ENCODE results near the gene CARD14.

Gene CARD14

DNA sequence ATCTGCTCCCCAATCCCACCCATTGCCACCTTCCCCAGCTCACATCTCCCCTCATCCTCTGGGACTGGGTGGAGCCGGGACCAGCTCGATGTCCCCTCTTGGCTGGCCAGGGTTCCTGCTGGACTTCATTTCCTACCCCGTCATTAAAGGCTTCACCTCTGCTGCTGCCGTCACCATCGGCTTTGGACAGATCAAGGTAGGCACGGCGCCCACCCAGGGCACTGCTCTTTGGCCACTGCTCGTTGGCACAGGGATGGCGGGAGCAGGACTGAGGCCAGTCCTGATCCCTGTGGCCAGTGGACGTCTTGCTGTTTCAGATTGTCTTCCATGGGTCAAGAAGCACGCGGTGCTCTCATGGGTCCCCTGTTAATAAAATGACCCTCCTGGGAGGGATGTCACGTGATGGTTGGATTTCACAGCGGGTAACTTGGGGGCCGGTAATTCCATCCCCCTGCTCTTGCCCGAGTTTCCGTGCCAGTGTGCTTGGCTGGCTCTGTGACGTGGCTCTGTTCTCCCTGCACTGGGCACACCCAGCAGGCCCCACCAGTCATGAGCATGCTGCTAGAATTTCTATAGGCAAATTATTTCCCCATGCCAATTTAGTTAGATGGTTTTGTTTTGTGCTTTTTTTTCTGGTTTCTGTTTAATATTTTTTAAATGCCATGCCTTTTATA is 53.4 kb downstream of the CARD14 start:
- Histone ChIP-seq H3K36me3 (ENCODE audit: control insufficient read depth, low read depth, low read length) (peaks cover 2% of the 10 kb centered on the region), H3K27me3 (ENCODE audit: control insufficient read depth, insufficient read depth, low read length) (peaks cover 6% of the 10 kb centered on the region), H3K27ac (ENCODE audit: low read length) (no peak overlapping the region), H3K9ac (ENCODE audit: low read length) (no peak overlapping the region), H3K9me3 (ENCODE audit: control insufficient read depth, low read depth, low read length) (no peaks in the 10 kb centered on the region), H3K4me3 (ENCODE audit: low read length) (no peak overlapping the region), H3K4me1 (ENCODE audit: control insufficient read depth, low read depth, low read length) (peaks cover 12% of the 10 kb centered on the region)

DNA sequence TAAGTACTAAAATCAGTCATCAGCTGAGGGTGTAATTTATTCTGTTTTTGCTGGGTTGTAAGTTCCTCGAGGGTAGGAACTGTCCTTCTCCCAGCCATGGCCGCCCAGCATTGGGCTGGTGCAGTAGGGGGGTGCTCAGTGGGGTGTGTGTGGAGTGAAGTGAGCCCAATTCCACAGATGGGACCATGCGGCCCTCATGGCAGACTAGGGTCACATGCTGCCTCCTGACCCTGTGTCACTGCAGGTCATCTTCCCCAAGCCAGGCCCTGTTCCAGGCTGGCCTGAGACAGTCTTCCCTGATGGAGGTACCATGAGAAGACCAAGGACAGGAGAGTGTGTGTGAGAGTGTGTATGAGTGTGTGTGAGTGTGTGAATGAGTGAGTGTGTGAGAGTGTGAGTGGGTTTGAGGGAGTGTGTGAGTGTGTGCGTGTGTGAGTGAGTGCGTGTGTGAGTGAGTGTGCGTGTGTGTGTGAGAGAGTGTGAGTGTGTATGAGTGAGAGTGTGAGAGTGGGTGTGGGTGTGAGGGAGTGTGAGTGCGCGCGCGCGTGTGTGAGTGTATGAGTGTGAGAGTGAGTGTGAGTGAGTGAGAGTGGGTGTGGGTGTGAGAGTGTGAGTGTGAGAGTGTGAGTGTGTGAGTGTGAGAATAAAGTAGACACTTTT is 54.1 kb downstream of the CARD14 start:
- H3K9ac ChIP-seq (ENCODE audit: low read length) = no peak overlapping the region
- no peaks in the 10 kb centered on the region for H3K9me3 ChIP-seq (ENCODE audit: control insufficient read depth, low read depth, low read length)
- peaks cover 3% of the 10 kb centered on the region for H3K36me3 ChIP-seq (ENCODE audit: control insufficient read depth, low read depth, low read length)
- peaks cover 12% of the 10 kb centered on the region for H3K4me1 ChIP-seq (ENCODE audit: control insufficient read depth, low read depth, low read length)
- H3K27me3 ChIP-seq (ENCODE audit: control insufficient read depth, insufficient read depth, low read length) = peaks cover 6% of the 10 kb centered on the region
- no peak overlapping the region for H3K27ac ChIP-seq (ENCODE audit: low read length)
- no peak overlapping the region for H3K4me3 ChIP-seq (ENCODE audit: low read length)

DNA sequence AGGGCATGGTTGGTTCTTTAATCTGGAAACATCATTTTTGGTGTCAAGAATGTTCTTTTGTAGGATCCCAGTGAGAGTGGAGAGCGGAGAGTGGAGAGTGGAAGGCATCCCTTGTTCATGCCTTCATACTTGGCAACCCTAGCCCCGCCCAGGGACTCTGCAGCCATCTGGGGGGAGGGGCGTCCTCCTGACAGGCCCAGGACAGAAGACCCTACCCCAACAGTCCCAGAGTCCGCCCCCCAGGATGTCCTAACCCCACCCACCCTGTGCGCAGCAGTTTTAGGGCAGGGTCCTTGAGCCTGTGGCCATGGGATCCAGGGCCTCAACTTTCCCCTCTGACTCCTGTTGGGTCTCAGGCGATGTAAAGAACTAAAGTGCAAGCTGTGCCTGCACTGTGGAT is 54.9 kb downstream of the CARD14 start:
- H3K9me3 ChIP-seq (ENCODE audit: control insufficient read depth, low read depth, low read length) = no peaks in the 10 kb centered on the region
- no peak overlapping the region for H3K9ac ChIP-seq (ENCODE audit: low read length)

DNA sequence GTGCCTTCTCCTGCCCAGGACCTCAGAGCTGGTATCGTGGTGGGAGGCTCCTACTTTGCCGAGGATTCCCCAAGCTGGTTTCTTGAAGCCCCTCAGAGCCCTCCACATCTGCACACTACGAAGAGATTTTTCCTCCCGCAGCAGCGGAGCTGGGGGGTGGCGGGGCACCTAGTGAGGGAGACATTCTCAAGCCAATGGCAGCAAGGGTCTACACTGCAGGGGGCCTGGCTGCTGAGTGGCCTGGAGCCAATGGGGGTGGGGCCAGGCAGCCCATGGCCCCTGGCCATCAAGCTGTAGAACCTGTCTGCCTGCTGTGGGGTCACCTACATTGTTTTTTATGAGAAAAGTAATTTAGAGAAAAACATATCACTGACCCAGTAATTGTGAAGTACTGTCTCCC is 55.4 kb downstream of the CARD14 start:
- peaks cover 6% of the 10 kb centered on the region for H3K27me3 ChIP-seq (ENCODE audit: control insufficient read depth, insufficient read depth, low read length)
- peaks cover 12% of the 10 kb centered on the region for H3K4me1 ChIP-seq (ENCODE audit: control insufficient read depth, low read depth, low read length)
- H3K4me3 ChIP-seq (ENCODE audit: low read length) = no peak overlapping the region
- no peaks in the 10 kb centered on the region for H3K9me3 ChIP-seq (ENCODE audit: control insufficient read depth, low read depth, low read length)
- no peak overlapping the region for H3K9ac ChIP-seq (ENCODE audit: low read length)
- peaks cover 3% of the 10 kb centered on the region for H3K36me3 ChIP-seq (ENCODE audit: control insufficient read depth, low read depth, low read length)
- no peak overlapping the region for H3K27ac ChIP-seq (ENCODE audit: low read length)

More for the DNA sequence above, 54.9 kb downstream of the CARD14 start:
- no peak overlapping the region for H3K4me3 ChIP-seq (ENCODE audit: low read length)
- H3K36me3 ChIP-seq (ENCODE audit: control insufficient read depth, low read depth, low read length) = peaks cover 3% of the 10 kb centered on the region
- peaks cover 12% of the 10 kb centered on the region for H3K4me1 ChIP-seq (ENCODE audit: control insufficient read depth, low read depth, low read length)
- peaks cover 6% of the 10 kb centered on the region for H3K27me3 ChIP-seq (ENCODE audit: control insufficient read depth, insufficient read depth, low read length)
- no peak overlapping the region for H3K27ac ChIP-seq (ENCODE audit: low read length)

DNA sequence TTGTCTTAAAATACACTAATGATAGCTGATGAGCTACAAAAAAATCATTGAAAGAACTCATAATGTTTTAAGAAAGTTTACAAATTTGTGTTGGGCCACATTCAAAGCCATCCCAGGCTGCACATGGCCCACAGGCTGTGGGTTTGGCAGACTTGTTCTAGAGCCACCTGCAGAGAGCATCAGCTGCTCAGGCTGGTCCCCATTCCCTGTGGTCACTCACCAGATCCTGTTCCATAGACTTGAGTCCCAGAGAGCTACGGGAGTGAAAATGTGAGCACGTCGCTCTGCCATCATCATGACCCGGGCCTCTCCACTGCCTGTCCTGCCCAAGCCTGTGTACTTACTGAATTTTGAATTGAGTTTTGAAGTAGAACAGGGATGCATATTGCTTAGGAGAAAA is 57.3 kb downstream of the CARD14 start:
- Histone ChIP-seq H3K27me3 (ENCODE audit: control insufficient read depth, insufficient read depth, low read length) (no peaks in the 10 kb centered on the region), H3K4me3 (ENCODE audit: low read length) (no peak overlapping the region), H3K9ac (ENCODE audit: low read length) (no peak overlapping the region), H3K9me3 (ENCODE audit: control insufficient read depth, low read depth, low read length) (peaks cover 4% of the 10 kb centered on the region), H3K36me3 (ENCODE audit: control insufficient read depth, low read depth, low read length) (peaks cover 3% of the 10 kb centered on the region), H3K4me1 (ENCODE audit: control insufficient read depth, low read depth, low read length) (peaks cover 12% of the 10 kb centered on the region), H3K27ac (ENCODE audit: low read length) (no peak overlapping the region)

DNA sequence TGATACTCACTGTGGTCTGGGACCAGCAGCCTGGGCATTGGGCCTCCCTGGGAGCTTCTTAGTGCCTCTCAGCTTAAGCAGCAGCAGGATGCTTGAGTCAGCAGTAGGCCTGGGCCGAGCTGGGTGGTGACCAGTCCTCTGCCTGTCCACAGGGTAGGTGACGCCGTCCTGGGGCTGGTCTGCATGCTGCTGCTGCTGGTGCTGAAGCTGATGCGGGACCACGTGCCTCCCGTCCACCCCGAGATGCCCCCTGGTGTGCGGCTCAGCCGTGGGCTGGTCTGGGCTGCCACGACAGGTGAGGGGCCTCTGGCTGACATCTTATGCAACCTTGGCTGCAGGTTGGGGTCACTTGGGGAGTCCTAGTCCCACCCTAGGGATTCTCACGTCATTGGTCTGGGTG is 57.8 kb downstream of the CARD14 start:
- Histone ChIP-seq H3K36me3 (ENCODE audit: control insufficient read depth, low read depth, low read length) (peaks cover 3% of the 10 kb centered on the region), H3K9me3 (ENCODE audit: control insufficient read depth, low read depth, low read length) (peaks cover 5% of the 10 kb centered on the region), H3K27ac (ENCODE audit: low read length) (no peak overlapping the region), H3K9ac (ENCODE audit: low read length) (no peak overlapping the region), H3K4me1 (ENCODE audit: control insufficient read depth, low read depth, low read length) (peaks cover 12% of the 10 kb centered on the region), H3K27me3 (ENCODE audit: control insufficient read depth, insufficient read depth, low read length) (no peaks in the 10 kb centered on the region), H3K4me3 (ENCODE audit: low read length) (no peak overlapping the region)

DNA sequence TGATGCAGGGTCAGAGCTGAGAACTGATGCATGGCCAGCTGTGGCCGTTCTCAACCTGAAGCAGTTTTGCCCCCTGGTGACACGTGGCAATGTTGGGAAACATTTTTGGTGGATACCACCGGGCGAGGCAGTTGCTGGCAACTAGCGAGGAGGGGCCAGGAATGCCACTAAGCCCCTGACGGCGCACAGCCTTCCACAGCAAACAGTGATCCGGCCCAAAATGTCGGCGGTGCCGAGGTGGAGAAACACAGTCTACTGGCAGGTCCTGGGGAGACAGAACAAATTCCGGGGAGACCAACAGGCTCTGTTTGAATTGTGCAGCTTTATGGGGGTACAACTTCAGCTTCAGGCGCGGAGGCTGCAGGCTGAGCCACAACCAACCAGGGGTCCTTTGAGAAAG is 58.6 kb downstream of the CARD14 start:
- Histone ChIP-seq H3K9me3 (ENCODE audit: control insufficient read depth, low read depth, low read length) (peaks cover 5% of the 10 kb centered on the region), H3K9ac (ENCODE audit: low read length) (no peak overlapping the region), H3K4me3 (ENCODE audit: low read length) (no peak overlapping the region), H3K27me3 (ENCODE audit: control insufficient read depth, insufficient read depth, low read length) (no peaks in the 10 kb centered on the region), H3K27ac (ENCODE audit: low read length) (no peak overlapping the region), H3K4me1 (ENCODE audit: control insufficient read depth, low read depth, low read length) (peaks cover 12% of the 10 kb centered on the region), H3K36me3 (ENCODE audit: control insufficient read depth, low read depth, low read length) (peaks cover 3% of the 10 kb centered on the region)

DNA sequence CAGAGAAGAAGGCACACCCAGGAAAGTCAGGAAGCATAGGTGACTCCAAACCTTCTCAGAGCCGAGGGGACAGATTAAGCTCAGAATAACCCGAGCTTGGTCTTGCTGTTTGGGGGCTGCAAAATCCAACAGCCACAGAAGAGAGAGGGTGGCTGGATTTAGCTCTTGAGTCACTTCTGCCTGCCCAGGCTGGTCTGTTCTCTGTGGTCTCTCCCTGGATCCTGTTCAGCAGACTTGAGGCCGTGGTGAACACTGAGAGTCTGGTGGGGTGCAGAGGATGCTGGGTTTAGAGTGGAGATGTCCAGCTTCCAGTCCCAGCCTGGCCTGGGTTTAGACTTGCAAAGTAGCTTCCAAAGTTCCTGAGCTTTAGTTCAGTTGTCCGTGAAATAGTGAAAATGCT is 59.2 kb downstream of the CARD14 start:
- Histone ChIP-seq H3K9ac (ENCODE audit: low read length) (no peak overlapping the region), H3K4me3 (ENCODE audit: low read length) (no peak overlapping the region), H3K9me3 (ENCODE audit: control insufficient read depth, low read depth, low read length) (peaks cover 5% of the 10 kb centered on the region), H3K36me3 (ENCODE audit: control insufficient read depth, low read depth, low read length) (peaks cover 3% of the 10 kb centered on the region), H3K4me1 (ENCODE audit: control insufficient read depth, low read depth, low read length) (peaks cover 12% of the 10 kb centered on the region), H3K27me3 (ENCODE audit: control insufficient read depth, insufficient read depth, low read length) (no peaks in the 10 kb centered on the region), H3K27ac (ENCODE audit: low read length) (no peak overlapping the region)

DNA sequence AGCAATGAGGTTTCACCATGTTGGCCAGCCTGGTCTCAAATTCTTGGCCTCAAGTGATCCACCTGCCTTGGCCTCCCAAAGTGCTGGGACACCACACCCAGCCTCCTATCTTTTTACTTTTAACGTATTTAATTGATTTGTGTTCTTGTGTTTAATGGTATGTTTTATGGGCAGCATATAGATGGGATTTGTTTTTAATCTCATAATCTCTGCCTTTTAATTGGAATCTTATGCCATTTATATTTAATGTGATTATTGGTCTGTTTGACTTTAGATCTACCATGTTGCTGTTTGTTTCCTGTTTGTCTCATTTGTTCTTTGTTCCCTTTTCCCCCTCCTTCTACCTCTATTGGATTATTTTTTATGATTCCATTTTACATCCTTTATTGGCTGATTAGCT is 62.6 kb downstream of the CARD14 start:
- Histone ChIP-seq H3K4me3 (ENCODE audit: low read length) (no peak overlapping the region), H3K9me3 (ENCODE audit: control insufficient read depth, low read depth, low read length) (peaks cover 5% of the 10 kb centered on the region), H3K4me1 (ENCODE audit: control insufficient read depth, low read depth, low read length) (no peaks in the 10 kb centered on the region), H3K27ac (ENCODE audit: low read length) (no peak overlapping the region), H3K9ac (ENCODE audit: low read length) (no peak overlapping the region), H3K27me3 (ENCODE audit: control insufficient read depth, insufficient read depth, low read length) (no peaks in the 10 kb centered on the region), H3K36me3 (ENCODE audit: control insufficient read depth, low read depth, low read length) (peaks cover 7% of the 10 kb centered on the region)

DNA sequence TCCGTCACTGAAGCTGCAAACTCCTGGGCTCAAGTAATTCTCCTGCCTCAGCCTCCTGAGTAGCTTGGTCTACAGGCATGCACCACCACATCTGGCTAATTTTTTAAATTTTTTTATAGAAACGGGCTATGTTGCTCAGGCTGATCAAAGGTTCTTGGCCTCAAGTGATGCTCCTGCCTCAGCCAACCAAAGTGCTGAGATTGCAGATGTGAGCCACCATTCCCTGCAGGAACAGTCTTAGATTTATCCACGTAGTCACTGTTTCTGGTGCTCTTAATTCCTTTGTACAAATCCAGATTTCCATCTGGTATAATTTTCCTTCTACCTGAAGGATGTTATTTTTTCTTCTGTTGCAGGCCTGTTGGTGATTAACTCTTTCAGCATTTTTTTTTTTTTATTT is 63.4 kb downstream of the CARD14 start:
- H3K27me3 ChIP-seq (ENCODE audit: control insufficient read depth, insufficient read depth, low read length) = no peaks in the 10 kb centered on the region
- no peaks in the 10 kb centered on the region for H3K4me1 ChIP-seq (ENCODE audit: control insufficient read depth, low read depth, low read length)
- H3K36me3 ChIP-seq (ENCODE audit: control insufficient read depth, low read depth, low read length) = peaks cover 11% of the 10 kb centered on the region
- H3K4me3 ChIP-seq (ENCODE audit: low read length) = no peak overlapping the region
- no peak overlapping the region for H3K27ac ChIP-seq (ENCODE audit: low read length)
- H3K9me3 ChIP-seq (ENCODE audit: control insufficient read depth, low read depth, low read length) = peaks cover 5% of the 10 kb centered on the region
- no peak overlapping the region for H3K9ac ChIP-seq (ENCODE audit: low read length)

DNA sequence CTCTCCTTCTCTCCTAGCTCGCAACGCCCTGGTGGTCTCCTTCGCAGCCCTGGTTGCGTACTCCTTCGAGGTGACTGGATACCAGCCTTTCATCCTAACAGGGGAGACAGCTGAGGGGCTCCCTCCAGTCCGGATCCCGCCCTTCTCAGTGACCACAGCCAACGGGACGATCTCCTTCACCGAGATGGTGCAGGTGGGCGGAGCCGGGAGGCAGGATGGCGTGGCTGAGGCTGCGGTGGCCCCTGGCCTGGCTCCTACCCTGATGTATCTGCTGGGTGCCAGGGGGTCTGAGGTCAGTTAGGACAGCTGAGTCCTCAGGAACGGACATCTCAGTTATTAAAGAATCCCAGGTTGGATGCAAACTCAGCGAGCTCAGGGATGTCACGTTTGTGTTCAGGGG is 67.1 kb downstream of the CARD14 start:
- peaks cover 16% of the 10 kb centered on the region for H3K36me3 ChIP-seq (ENCODE audit: control insufficient read depth, low read depth, low read length)
- H3K9ac ChIP-seq (ENCODE audit: low read length) = no peak overlapping the region
- no peaks in the 10 kb centered on the region for H3K27me3 ChIP-seq (ENCODE audit: control insufficient read depth, insufficient read depth, low read length)
- peaks cover 3% of the 10 kb centered on the region for H3K9me3 ChIP-seq (ENCODE audit: control insufficient read depth, low read depth, low read length)
- H3K4me1 ChIP-seq (ENCODE audit: control insufficient read depth, low read depth, low read length) = no peaks in the 10 kb centered on the region
- H3K4me3 ChIP-seq (ENCODE audit: low read length) = no peak overlapping the region
- no peak overlapping the region for H3K27ac ChIP-seq (ENCODE audit: low read length)

DNA sequence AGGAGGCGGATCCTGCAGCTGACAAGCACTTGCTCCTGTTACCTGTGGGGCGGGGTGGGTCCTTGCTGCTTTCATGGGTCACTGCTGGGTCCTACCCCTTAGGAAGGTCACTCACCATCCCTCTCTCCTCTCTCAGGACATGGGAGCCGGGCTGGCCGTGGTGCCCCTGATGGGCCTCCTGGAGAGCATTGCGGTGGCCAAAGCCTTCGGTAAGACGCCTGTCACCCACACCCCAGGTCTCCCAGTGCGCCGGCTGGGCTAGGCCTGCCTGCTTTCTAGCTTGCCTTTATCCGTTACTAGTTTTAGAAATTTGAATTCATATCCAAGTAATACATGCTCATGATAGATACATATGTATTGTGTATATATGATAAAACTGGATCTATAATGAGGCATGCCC is 67.6 kb downstream of the CARD14 start:
- H3K9ac ChIP-seq (ENCODE audit: low read length) = no peak overlapping the region
- no peak overlapping the region for H3K4me3 ChIP-seq (ENCODE audit: low read length)
- no peak overlapping the region for H3K27ac ChIP-seq (ENCODE audit: low read length)
- H3K27me3 ChIP-seq (ENCODE audit: control insufficient read depth, insufficient read depth, low read length) = no peaks in the 10 kb centered on the region
- no peaks in the 10 kb centered on the region for H3K4me1 ChIP-seq (ENCODE audit: control insufficient read depth, low read depth, low read length)
- H3K36me3 ChIP-seq (ENCODE audit: control insufficient read depth, low read depth, low read length) = peaks cover 16% of the 10 kb centered on the region
- H3K9me3 ChIP-seq (ENCODE audit: control insufficient read depth, low read depth, low read length) = no peaks in the 10 kb centered on the region
